Head of caudate nucleus (tissue), 42 donors: ENCODE measurements around the gene NF1.
"Not testable (repeated sequence)": the region's sequence is repeated elsewhere in the genome, so short reads cannot be mapped to it uniquely, and the experiment has no call there.

Experiments used
- DNase-seq, 42 donors: peaks; one replicate each; pipeline versions ENCODE4 v3.0.0 to v3.0.0-alpha.2; 2020 to 2021; ENCODE audit warnings: mixed read lengths in 7 of 42
- intact Hi-C: fragments of 100-400 bp; cut with DNase I; formaldehyde crosslinking; loops from one replicate; pipeline ENCODE4 v1.15.0; 2022

Gene NF1

DNA sequence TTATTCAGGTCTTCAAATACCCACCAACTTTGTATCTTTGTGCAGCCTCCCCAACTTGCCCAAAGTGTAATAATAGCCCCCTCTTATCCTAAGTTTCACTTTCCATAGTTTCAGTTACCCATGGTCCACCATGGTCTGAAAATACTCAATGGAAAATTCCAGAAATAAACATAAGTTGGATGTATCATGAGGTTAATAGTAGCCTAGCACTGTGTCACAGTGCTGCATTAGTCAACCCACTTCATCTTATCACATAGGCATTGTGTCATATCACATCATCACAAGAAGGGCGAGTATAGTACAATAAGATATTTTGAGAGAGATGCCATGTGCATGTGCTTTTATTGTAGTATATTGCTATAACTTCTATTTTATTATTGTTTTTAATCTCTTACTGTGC lies 180.3 kb downstream of the NF1 start:
- no peak for DNase-seq
- intact Hi-C loops = no loop called here

DNA sequence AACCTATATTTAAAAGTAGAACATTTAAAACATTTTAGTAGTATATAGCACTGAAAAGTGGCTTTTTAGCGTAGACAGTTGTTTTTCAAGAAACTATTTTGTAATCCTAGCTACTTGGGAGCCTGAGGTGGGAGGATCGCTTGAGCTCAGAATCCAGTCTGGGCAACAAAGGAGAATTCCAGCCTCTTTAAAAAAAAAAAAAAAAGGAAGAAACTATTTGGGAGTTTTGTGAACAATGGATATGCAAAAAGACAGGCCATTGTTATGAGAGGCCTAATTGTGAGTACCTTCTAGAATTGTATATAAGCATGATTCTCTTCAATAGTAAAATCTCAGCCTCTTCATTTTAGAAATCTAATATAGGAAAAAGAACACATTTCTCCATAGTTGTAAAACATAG lies 184.6 kb downstream of the NF1 start:
- intact Hi-C loops = no loop called here
- no peak for DNase-seq

DNA sequence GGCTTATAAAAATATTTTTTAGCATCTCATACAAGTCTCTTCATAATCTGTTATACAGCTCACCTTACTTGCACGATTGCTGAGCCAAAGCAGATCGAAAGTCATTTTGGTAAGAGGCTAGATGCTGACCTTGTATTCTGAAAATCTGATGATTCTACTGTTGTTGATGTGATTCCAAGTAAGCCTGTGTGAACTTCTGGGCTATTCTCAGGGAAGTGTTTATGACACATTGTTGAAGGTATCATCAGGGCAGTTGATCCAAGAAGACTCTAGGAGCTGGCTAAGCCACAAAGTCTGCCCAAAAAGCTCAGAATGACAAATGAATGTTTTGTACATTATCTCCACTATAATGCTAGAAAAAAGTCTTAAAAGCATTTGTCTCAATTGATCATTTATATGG lies 186.3 kb downstream of the NF1 start:
- DNase-seq = no peak
- intact Hi-C loops = no loop called here

GRCh38 chr17:31283841-31284240 lies 189.1 kb downstream of the NF1 start:
- intact Hi-C loops = no loop called here
- DNase-seq = no peak

GRCh38 chr17:31286587-31286986 lies 191.8 kb downstream of the NF1 start:
- intact Hi-C loops = no loop called here
- DNase-seq = no peak

DNA sequence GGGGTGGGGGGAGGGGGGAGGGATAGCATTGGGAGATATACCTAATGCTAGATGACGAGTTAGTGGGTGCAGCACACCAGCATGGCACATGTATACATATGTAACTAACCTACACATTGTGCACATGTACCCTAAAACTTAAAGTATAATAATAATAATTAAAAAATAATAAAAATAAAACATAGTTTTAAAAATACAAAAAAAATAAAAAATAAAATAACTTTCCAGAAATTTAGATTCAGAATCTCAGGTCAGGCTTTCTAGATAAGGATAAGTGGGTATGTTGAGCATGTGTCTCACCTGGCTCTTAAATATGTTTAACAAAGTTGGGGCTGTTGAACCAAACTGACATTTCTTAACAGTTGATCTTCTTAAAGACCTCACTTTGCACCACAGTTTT lies 193.2 kb downstream of the NF1 start:
- intact Hi-C loops, DNase-seq: not testable (repeated sequence)

- intact Hi-C loops = no loop called here
- DNase-seq = no peak
These were observed 195.0 kb downstream of the NF1 start for GRCh38 chr17:31289790-31290189.

- no peak for DNase-seq
- intact Hi-C loops = no loop called here
These were observed 197.0 kb downstream of the NF1 start for GRCh38 chr17:31291820-31292219.

DNA sequence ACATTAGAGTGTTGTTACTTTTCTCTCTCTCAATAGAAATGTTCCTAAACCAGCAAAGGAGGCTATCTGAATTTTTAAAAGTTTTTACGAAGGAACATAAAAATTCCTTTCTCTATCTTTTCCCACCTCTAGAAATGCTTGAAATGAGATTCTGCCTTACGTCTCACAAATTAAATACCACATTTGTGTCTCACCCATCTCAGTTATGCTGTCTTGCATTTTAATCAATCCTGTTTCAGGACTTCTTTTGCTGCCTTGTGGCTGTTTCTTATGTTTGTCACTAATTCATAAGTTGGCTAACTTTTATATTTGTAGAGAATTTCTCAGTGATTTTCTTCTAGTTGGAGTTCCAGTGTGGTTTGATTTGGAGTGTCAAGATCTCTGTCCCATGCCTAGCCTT lies 198.8 kb downstream of the NF1 start:
- DNase-seq = no peak
- intact Hi-C loops = no loop called here

DNA sequence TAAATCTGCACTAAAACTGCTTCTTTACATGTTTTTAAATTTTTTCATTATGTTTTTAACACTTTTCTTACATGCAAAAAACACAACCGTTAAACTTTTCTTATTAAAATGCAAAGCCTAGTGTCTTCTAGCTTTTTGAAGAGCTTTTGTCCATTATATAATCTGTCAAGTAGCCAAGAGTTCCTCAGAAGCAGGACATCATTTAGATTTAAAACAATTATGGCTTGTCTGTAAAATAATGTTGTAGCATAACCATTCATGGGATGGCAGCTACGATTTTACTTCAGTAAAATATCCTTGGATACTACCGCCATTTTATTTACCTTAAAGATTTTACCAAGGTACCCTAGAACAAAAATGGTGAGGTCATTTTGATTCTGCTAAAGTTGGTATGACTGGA lies 199.5 kb downstream of the NF1 start:
- DNase-seq = no peak
- intact Hi-C loops = no loop called here

DNA sequence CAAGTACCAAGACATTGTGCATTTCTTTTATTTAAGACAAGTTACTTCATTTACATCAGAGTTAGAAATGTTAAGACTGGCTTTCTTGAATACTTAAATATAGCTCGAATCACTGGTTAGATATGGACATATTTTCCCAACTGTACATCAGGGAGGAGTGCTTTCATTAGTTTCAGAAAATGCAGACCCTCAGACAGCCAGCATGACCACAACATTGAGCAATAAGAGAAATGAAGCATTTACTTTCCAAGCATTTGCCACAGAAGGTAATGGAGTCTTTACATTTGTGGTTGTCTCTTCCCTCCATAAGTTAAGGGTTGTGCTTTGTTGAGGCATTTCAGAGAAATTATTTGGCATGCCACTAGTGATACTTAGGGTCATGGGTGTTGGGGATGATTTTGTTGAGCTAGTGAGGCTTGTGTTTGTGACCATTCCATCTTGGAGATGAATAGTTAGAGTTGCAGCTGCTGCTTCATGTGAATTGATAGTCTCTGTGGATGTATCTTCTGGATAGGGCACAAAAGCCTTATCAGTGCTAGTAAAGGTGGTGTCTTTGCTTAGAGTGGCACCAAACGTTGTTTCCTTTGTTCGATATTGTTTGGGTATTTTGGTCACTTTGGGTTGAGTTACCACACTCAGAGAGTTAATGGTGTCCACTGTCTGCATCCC lies 200.2 kb downstream of the NF1 start:
- intact Hi-C loops = no loop called here

GRCh38 chr17:31295489-31295871 lies 200.7 kb downstream of the NF1 start:
- intact Hi-C loops = no loop called here
- DNase-seq = no peak

More for the DNA sequence above, 200.2 kb downstream of the NF1 start:
- no peak for DNase-seq

DNA sequence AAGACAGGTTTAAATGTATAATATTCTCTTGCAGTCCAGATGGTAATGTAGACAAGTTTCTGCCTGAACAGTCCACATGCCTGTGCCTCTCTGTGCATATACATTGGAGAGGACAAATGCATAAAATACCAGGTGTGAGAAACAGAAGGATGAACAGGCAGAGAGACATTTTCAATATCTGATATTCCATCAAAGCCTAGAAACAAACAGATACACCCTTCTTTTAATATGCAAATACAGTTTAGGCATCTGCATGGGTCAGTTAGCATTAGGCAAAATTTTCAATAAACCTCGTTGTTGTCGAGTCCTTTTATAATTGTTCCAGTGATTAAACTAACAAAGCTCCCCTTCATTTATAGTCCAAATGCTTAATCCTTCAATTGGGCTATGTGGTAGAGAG lies 201.4 kb downstream of the NF1 start:
- intact Hi-C loops = no loop called here
- DNase-seq = peak in 3 of 42 donors; percentile 6 to 37 (median 9)

DNA sequence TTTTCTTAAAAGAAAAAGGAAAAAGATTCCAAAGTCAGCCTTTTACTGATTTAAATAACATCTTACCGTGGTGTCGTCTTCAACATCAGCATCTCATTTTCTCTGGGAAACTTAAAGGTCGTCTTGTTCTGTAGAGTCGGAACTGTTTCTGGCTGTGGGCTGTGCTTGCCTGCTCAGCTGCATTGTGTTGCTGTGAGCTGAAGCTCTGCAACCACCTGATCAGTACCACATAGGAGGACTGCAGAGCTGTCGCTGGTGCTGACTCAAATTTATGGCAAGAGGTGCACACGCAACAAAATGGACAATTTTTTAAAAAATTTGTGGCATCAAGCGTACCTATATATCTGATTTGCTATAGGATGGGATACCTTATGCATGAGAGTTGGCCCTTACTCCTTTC lies 202.3 kb downstream of the NF1 start, which contains the start of gene OMG:
TSS of gene OMG (minus strand) at position 150 of the 400 bp plus-strand sequence. CDS start 908 bp downstream, outside the sequence.
- DNase-seq = peak; percentile 58 to 94 (median 82)
- intact Hi-C loops = no loop called here

- DNase-seq = no peak
- intact Hi-C loops = no loop called here
These were observed 204.8 kb downstream of the NF1 start for GRCh38 chr17:31299624-31300023.

DNA sequence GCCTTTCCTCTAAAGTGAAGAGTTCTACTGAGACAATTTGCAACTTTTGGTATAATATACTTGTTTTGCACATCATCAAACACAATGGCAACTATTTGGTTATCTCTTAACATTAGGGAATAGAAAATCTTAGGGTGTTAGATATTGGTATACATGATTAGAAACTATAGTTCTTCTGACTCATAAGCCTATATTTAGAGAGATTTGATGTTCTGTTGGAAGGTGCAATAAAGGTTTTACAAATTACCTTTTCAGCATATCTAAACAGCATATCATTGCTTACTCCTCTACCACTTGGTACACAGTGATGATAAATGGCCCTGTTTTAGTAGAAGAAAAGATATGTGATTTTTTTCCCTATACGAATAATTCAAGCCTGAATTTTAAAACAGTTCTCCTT lies 212.9 kb downstream of the NF1 start:
- no peak for DNase-seq
- intact Hi-C loops = no loop called here

DNA sequence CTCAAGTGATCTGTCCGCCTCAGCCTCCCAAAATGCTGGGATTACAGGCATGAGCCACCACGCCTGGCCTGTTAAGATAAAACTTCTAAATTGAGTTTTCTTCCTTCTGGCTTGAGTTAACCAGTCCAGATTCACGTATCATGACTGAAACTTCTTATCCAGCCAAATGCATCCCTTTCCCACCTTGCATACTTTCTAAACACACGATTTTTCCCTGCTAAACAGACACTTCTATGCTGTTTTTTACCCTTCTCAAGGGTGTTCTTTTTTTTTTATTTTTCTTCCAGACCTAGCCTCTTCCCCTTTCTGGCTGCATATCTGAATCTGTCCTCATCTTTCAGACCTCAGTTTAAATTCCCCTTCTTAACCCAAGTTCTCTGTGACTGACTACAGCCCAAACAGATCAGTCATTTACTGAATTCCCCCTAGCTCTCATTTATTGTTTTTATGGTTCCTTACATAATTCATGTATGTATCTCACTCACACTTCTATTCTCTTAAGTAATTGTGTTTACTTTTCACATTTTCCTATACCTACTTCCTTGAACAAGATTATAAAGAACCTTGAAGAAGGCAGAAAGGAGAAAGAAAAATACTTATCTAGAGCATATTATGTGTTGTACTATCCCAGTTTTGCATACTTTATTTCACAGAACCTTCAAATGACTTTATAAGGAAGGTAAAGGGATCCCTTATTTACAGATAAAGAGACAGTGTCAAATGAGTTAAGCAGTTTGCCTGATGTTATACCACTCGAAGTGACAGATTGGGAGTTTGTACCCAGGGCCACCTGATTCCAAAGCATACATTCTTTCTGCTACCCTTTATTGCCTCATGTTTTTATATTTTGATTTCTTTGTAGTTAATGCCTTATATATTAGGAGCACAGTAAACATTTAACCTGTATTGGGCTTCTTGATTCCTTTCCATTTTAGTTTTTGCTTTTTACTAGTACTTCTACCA lies 213.9 kb downstream of the NF1 start:
- intact Hi-C loops = no loop called here
- DNase-seq = no peak

- intact Hi-C loops = no loop called here
- DNase-seq = no peak
These were observed 214.8 kb downstream of the NF1 start for GRCh38 chr17:31309556-31309955.

GRCh38 chr17:31310260-31310659 lies 215.5 kb downstream of the NF1 start:
- DNase-seq = no peak
- intact Hi-C loops = no loop called here

GRCh38 chr17:31310886-31311285 lies 216.1 kb downstream of the NF1 start:
- intact Hi-C loops = no loop called here
- no peak for DNase-seq

GRCh38 chr17:31311526-31311925 lies 216.7 kb downstream of the NF1 start:
- intact Hi-C loops = no loop called here
- no peak for DNase-seq
